ENCODE results near the gene OR6K6. TPM values are rescaled to one million over a fixed set of nuclear protein-coding genes. Genes with fewer than 3 reads are reported as not detected.

The OR6K6 gene
- total RNA-seq, 2 experiments from 2014 or later: not detected

DNA sequence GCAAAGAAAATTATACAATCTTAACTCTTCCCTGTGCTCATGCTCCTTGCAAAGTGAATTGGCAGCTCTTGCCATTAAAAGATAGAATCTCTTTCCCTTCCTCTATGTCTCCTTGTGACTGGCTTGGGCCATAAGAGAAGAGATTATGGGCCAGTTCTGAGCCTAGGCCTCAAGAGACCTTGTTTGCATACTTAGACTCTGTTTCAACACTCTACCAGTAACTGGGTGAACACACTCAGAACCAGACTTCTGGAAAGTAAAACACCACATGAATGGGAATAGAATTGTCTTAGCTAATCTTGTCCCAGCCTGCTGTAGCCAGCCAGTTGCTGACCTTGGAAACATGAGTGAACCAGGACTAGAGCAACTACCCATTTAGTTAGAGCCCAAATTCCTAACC, 18.7 kb upstream of the OR6K6 start:
- intact Hi-C loops (cut with micrococcal nuclease): no loop called here
- CTCF ChIA-PET: no interaction called here
- no peaks in the 10 kb centered on the region for H3K36me3 Mint-ChIP-seq (ENCODE audit: low read depth)
- H3K9me3 Mint-ChIP-seq: no peaks in the 10 kb centered on the region
- H3K27me3 Mint-ChIP-seq (ENCODE audit: low read depth): peaks cover 11% of the 10 kb centered on the region
- H3K4me3 Mint-ChIP-seq: no peak overlapping the region
- DNase-seq: no peak
- no peaks in the 10 kb centered on the region for H3K4me1 Mint-ChIP-seq (ENCODE audit: low read depth)
- H3K27ac Mint-ChIP-seq: no peak overlapping the region

GRCh38 chr1:158752155-158752712, 2.3 kb upstream of the OR6K6 start:
- intact Hi-C loops (cut with micrococcal nuclease): no loop called here
- no peak overlapping the region for H3K4me3 Mint-ChIP-seq
- CTCF ChIA-PET: no interaction called here
- H3K27me3 Mint-ChIP-seq (ENCODE audit: low read depth): peaks cover 14% of the 10 kb centered on the region
- H3K9me3 Mint-ChIP-seq: no peaks in the 10 kb centered on the region
- DNase-seq: no peak
- no peaks in the 10 kb centered on the region for H3K4me1 Mint-ChIP-seq (ENCODE audit: low read depth)
- no peaks in the 10 kb centered on the region for H3K36me3 Mint-ChIP-seq (ENCODE audit: low read depth)
- no peak overlapping the region for H3K27ac Mint-ChIP-seq

DNA sequence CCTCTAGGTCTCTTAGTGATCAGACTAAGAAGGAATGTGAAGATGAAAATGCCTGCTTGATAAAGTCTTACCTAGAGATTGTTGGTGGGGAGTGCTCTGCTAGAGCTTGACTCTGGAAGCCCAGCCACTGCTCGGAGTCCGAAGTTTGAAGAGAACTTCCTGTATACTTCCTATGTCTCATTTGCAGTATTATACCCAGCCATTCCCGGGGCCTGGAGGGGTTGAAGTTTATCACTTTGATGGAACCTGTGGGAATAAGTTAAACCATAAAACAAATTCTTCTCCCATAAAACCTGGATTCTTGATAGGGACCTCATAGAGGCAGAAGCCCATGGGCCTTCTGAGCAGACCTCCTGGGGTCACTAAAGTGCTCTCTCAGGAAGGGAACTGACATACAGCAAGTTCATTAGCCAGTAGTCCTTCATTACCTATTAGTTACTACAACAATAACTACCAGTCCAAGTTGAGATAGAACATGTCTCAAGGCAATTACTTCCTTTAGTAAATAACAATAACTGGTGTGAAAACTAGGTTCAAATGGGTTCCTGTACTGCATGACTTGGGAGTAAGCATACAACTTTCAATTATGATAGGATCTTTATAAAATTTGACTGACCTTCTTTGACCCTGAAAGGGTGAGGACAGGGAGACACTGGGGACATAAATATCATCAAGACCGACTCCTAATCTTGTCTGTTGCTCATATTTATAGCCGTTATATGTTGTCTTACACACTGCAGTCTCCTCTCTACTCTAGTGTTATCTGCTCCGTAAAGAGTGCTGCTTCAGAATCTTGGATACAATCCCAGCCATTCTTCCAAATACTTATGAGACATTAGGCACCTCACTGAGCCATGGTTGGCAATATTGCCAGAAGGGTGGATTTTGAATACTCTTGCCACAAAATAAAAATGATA, 17.7 kb downstream of the OR6K6 start, which contains the start of gene OR6N1:
TSS of gene OR6N1 (minus strand) at position 246 of the 917 bp plus-strand sequence. CDS start 5,513 bp downstream, outside the sequence.
- no peak within 1 kb of the TSS for H3K27ac Mint-ChIP-seq
- H3K4me3 Mint-ChIP-seq: no peak within 1 kb of the TSS
- H3K4me1 Mint-ChIP-seq (ENCODE audit: low read depth): no peaks in the 10 kb centered on the region
- H3K36me3 Mint-ChIP-seq (ENCODE audit: low read depth): no peaks in the 10 kb centered on the region
- peaks cover 3% of the 10 kb centered on the region for H3K27me3 Mint-ChIP-seq (ENCODE audit: low read depth)
- intact Hi-C loops (cut with micrococcal nuclease): no loop called here
- CTCF ChIA-PET: no interaction called here
- no peak for DNase-seq
- no peaks in the 10 kb centered on the region for H3K9me3 Mint-ChIP-seq

GRCh38 chr1:158781104-158781503, 26.6 kb downstream of the OR6K6 start, which contains the start of gene OR6N2:
TSS of gene OR6N2 (minus strand) at chr1:158781204. CDS start at chr1:158777635, 3,569 bp downstream.
- no peaks in the 10 kb centered on the region for H3K9me3 Mint-ChIP-seq
- no peaks in the 10 kb centered on the region for H3K36me3 Mint-ChIP-seq (ENCODE audit: low read depth)
- H3K27ac Mint-ChIP-seq: no peak within 1 kb of the TSS
- no peak for DNase-seq
- CTCF ChIA-PET: no interaction called here
- intact Hi-C loops (cut with micrococcal nuclease): no loop called here
- no peak within 1 kb of the TSS for H3K4me3 Mint-ChIP-seq
- no peaks in the 10 kb centered on the region for H3K27me3 Mint-ChIP-seq (ENCODE audit: low read depth)
- H3K4me1 Mint-ChIP-seq (ENCODE audit: low read depth): no peaks in the 10 kb centered on the region

DNA sequence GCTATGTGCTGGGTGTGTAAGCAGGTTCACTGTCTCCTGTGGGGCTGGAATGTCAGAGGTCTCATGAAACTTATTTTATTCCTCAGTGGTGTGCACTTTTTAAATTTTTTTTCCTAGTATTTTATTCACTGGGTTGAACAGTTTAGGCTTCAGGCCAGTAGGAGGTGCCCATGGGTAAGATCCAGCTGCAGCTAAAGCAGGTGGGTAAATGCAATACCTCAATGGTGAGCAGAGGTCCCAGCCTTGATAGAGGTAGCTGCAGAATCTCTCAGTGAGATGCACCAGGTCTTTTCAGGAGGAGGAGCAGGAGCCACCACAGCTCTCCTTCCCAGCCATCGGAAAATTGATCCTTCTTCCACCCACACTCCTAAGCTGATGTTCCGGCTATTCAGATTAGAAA, 39.1 kb downstream of the OR6K6 start:
- intact Hi-C loops (cut with micrococcal nuclease): loop anchor here (1.0 to 2.0 kb wide), 2 partner anchors 205 to 279 kb away; no protein-coding TSS in a partner anchor
- no peaks in the 10 kb centered on the region for H3K4me1 Mint-ChIP-seq (ENCODE audit: low read depth)
- no peaks in the 10 kb centered on the region for H3K9me3 Mint-ChIP-seq
- CTCF ChIA-PET: interaction anchor here (1.4 to 1.7 kb wide), 3 partner anchors 182 to 278 kb away, joined by 3 to 9 read pairs (median 5); no protein-coding TSS in a partner anchor
- H3K4me3 Mint-ChIP-seq: no peak overlapping the region
- H3K36me3 Mint-ChIP-seq (ENCODE audit: low read depth): no peaks in the 10 kb centered on the region
- H3K27ac Mint-ChIP-seq: no peak overlapping the region
- peak; percentile 47 for DNase-seq
- H3K27me3 Mint-ChIP-seq (ENCODE audit: low read depth): peaks cover 2% of the 10 kb centered on the region

GRCh38 chr1:158794247-158794646, 39.7 kb downstream of the OR6K6 start:
- intact Hi-C loops (cut with micrococcal nuclease): no loop called here
- H3K4me1 Mint-ChIP-seq (ENCODE audit: low read depth): no peaks in the 10 kb centered on the region
- no peak for DNase-seq
- no peak overlapping the region for H3K4me3 Mint-ChIP-seq
- CTCF ChIA-PET: interaction anchor here (0.6 to 3.3 kb wide), 6 partner anchors 9 to 277 kb away, joined by 3 to 9 read pairs (median 5); no protein-coding TSS in a partner anchor
- no peaks in the 10 kb centered on the region for H3K36me3 Mint-ChIP-seq (ENCODE audit: low read depth)
- H3K9me3 Mint-ChIP-seq: no peaks in the 10 kb centered on the region
- peaks cover 4% of the 10 kb centered on the region for H3K27me3 Mint-ChIP-seq (ENCODE audit: low read depth)
- H3K27ac Mint-ChIP-seq: no peak overlapping the region

GRCh38 chr1:158798531-158798930, 44.0 kb downstream of the OR6K6 start:
- H3K36me3 Mint-ChIP-seq (ENCODE audit: low read depth): no peaks in the 10 kb centered on the region
- peaks cover 16% of the 10 kb centered on the region for H3K27me3 Mint-ChIP-seq (ENCODE audit: low read depth)
- intact Hi-C loops (cut with micrococcal nuclease): no loop called here
- H3K27ac Mint-ChIP-seq: no peak overlapping the region
- peaks cover 4% of the 10 kb centered on the region for H3K4me1 Mint-ChIP-seq (ENCODE audit: low read depth)
- no peaks in the 10 kb centered on the region for H3K9me3 Mint-ChIP-seq
- CTCF ChIA-PET: no interaction called here
- DNase-seq: no peak
- H3K4me3 Mint-ChIP-seq: no peak overlapping the region

GRCh38 chr1:158799689-158800088, 45.2 kb downstream of the OR6K6 start:
- CTCF ChIA-PET: no interaction called here
- Mint-ChIP-seq H3K27ac (no peak overlapping the region), H3K27me3 (ENCODE audit: low read depth) (peaks cover 22% of the 10 kb centered on the region), H3K4me1 (ENCODE audit: low read depth) (peaks cover 4% of the 10 kb centered on the region), H3K36me3 (ENCODE audit: low read depth) (no peaks in the 10 kb centered on the region), H3K9me3 (no peaks in the 10 kb centered on the region), H3K4me3 (no peak overlapping the region)
- DNase-seq: no peak
- intact Hi-C loops (cut with micrococcal nuclease): no loop called here

DNA sequence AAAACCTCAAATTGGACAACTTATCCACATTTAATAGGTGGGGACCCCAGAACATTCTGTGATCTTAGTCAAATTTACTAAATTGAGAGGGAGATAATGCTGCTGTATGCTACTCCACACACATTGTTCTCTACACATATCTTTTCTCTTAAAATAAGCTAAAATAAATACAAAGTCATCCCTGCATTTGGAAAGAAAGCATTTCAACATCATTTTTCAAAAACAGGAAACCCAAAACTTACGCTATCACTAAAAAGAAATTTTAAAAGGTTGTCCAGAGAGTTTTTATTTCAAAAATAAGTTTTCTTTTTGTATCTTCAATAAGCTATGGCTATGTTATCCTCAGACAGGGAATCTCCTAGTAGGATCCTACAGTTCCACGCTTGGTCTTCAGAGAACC, 46.0 kb downstream of the OR6K6 start:
- H3K27ac Mint-ChIP-seq: no peak overlapping the region
- DNase-seq: no peak
- CTCF ChIA-PET: no interaction called here
- peaks cover 22% of the 10 kb centered on the region for H3K27me3 Mint-ChIP-seq (ENCODE audit: low read depth)
- no peaks in the 10 kb centered on the region for H3K9me3 Mint-ChIP-seq
- H3K4me1 Mint-ChIP-seq (ENCODE audit: low read depth): peaks cover 4% of the 10 kb centered on the region
- intact Hi-C loops (cut with micrococcal nuclease): no loop called here
- no peaks in the 10 kb centered on the region for H3K36me3 Mint-ChIP-seq (ENCODE audit: low read depth)
- no peak overlapping the region for H3K4me3 Mint-ChIP-seq

DNA sequence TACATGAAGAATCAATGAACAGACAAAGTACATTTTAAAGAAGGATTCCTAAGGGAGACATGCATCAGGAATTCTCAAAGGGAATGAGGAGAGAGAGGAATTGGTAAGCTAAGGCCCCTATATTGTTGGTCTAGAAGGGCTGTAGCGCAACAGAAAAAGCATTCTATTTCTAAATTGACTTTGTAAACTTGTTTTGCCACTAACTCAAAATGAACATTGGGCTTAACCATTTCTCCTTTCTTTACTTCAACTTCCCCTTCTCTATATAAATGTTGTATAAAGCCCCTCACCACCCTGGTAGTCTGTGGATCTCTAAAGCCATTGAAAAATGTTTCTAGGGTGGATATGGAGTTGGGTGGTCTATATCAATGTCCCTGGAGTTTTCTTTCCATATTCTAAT, 46.9 kb downstream of the OR6K6 start:
- intact Hi-C loops (cut with micrococcal nuclease): no loop called here
- no peak for DNase-seq
- Mint-ChIP-seq H3K27me3 (ENCODE audit: low read depth) (peaks cover 22% of the 10 kb centered on the region), H3K4me3 (no peak overlapping the region), H3K4me1 (ENCODE audit: low read depth) (peaks cover 4% of the 10 kb centered on the region), H3K36me3 (ENCODE audit: low read depth) (no peaks in the 10 kb centered on the region), H3K27ac (no peak overlapping the region), H3K9me3 (no peaks in the 10 kb centered on the region)
- CTCF ChIA-PET: no interaction called here

GRCh38 chr1:158803678-158804077, 49.2 kb downstream of the OR6K6 start:
- DNase-seq: no peak
- CTCF ChIA-PET: interaction anchor here (1.6 kb wide), 1 partner anchor 9 kb away, joined by 4 read pairs; no protein-coding TSS in a partner anchor
- intact Hi-C loops (cut with micrococcal nuclease): no loop called here
- peaks cover 4% of the 10 kb centered on the region for H3K4me1 Mint-ChIP-seq (ENCODE audit: low read depth)
- H3K36me3 Mint-ChIP-seq (ENCODE audit: low read depth): no peaks in the 10 kb centered on the region
- H3K27me3 Mint-ChIP-seq (ENCODE audit: low read depth): peaks cover 22% of the 10 kb centered on the region
- no peak overlapping the region for H3K27ac Mint-ChIP-seq
- H3K9me3 Mint-ChIP-seq: no peaks in the 10 kb centered on the region
- no peak overlapping the region for H3K4me3 Mint-ChIP-seq

Data from activated naive CD4-positive, alpha-beta T cell treated with anti-CD3 and anti-CD28 coated beads for 36 hours (primary cell).